Activated T-cell treated with anti-CD3 and anti-CD28 coated beads, Interleukin-2, amount 50 U/mL, for 4 hours (primary cell): ENCODE data around the gene PROM2. TPM values are rescaled to one million over a fixed set of nuclear protein-coding genes. Genes with fewer than 3 reads are reported as not detected.
A peak's percentile ranks its signal among the peaks of the same experiment; 100 is the strongest.
"Not testable (repeated sequence)": the region's sequence is repeated elsewhere in the genome, so short reads cannot be mapped to it uniquely, and the experiment has no call there.

Experiments
- ATAC-seq, 2 donors: fragments of 200-7000 bp; cut with Tn5 transposase; one replicate each; pipeline ENCODE4 v1.10.0; 2021
- DNase-seq: peaks from one replicate; pipeline ENCODE4 v3.0.0-alpha.2; 2020
- H3K27me3 Mint-ChIP-seq: one replicate; pipeline ENCODE4 v1.8.0; 2021; ENCODE audit warnings: low read depth, mixed read lengths
- H3K36me3 Mint-ChIP-seq: one replicate; pipeline ENCODE4 v1.8.0; 2022; ENCODE audit warnings: mixed read lengths; ENCODE audit not compliant: insufficient read depth
- H3K4me1 Mint-ChIP-seq: one replicate; pipeline ENCODE4 v1.8.0; 2021; ENCODE audit warnings: low read depth, mixed read lengths
- H3K4me3 Mint-ChIP-seq: one replicate; pipeline ENCODE4 v1.8.0; 2021; ENCODE audit warnings: mild to moderate bottlenecking, moderate library complexity, mixed read lengths
- H3K9me3 Mint-ChIP-seq: one replicate; pipeline ENCODE4 v1.8.0; 2021; ENCODE audit warnings: mixed read lengths
- total RNA-seq, 3 donors: library from RNA; stranded (reverse); gene quantifications; one replicate each; pipeline ENCODE4 v1.2.1, GENCODE V29; 2021

The PROM2 gene
- under 1 TPM; 0.53 to 0.66 (median 0.63) TPM for total RNA-seq

GRCh38 chr2:95274291-95275150 lies at the start of gene PROM2:
Gene PROM2 (plus strand): TSS chr2:95274449. CDS start chr2:95274586, 137 bp downstream.
- DNase-seq (peak; percentile 2), ATAC-seq (no peak)
- Mint-ChIP-seq H3K9me3 (no peaks in the 10 kb centered on the region), H3K36me3 (no peaks in the 10 kb centered on the region), H3K4me1 (no peaks in the 10 kb centered on the region), H3K27me3 (no peaks in the 10 kb centered on the region), H3K4me3 (no peak within 1 kb of the TSS)

- Mint-ChIP-seq H3K9me3 (peaks cover 50% of the 10 kb centered on the region), H3K36me3 (peaks cover 28% of the 10 kb centered on the region), H3K4me3 (no peak overlapping the region), H3K4me1 (no peaks in the 10 kb centered on the region), H3K27me3 (no peaks in the 10 kb centered on the region)
- ATAC-seq (no peak), DNase-seq (no peak)
These were observed 48.6 kb upstream of the PROM2 start for GRCh38 chr2:95225658-95226057.

GRCh38 chr2:95231723-95232122 lies 42.5 kb upstream of the PROM2 start:
- no peak for ATAC-seq
- Mint-ChIP-seq H3K4me1 (no peaks in the 10 kb centered on the region), H3K36me3 (peaks cover 4% of the 10 kb centered on the region), H3K27me3 (no peaks in the 10 kb centered on the region), H3K9me3 (peaks cover 40% of the 10 kb centered on the region), H3K4me3 (no peak overlapping the region)
- DNase-seq = no peak

GRCh38 chr2:95232232-95232631 lies 42.0 kb upstream of the PROM2 start:
- Mint-ChIP-seq H3K27me3 (no peaks in the 10 kb centered on the region), H3K9me3 (peaks cover 38% of the 10 kb centered on the region), H3K4me1 (no peaks in the 10 kb centered on the region), H3K4me3 (no peak overlapping the region), H3K36me3 (peaks cover 4% of the 10 kb centered on the region)
- ATAC-seq = no peak
- no peak for DNase-seq

GRCh38 chr2:95234286-95234785 lies 39.9 kb upstream of the PROM2 start:
- Mint-ChIP-seq H3K36me3 (no peaks in the 10 kb centered on the region), H3K9me3 (peaks cover 42% of the 10 kb centered on the region), H3K27me3 (no peaks in the 10 kb centered on the region), H3K4me3 (no peak overlapping the region), H3K4me1 (no peaks in the 10 kb centered on the region)
- ATAC-seq (no peak), DNase-seq (no peak)

- no peaks in the 10 kb centered on the region for H3K36me3 Mint-ChIP-seq
- DNase-seq = no peak
- H3K9me3 Mint-ChIP-seq = peaks cover 42% of the 10 kb centered on the region
- no peak for ATAC-seq
- H3K4me3 Mint-ChIP-seq = no peak overlapping the region
- H3K27me3 Mint-ChIP-seq = no peaks in the 10 kb centered on the region
- H3K4me1 Mint-ChIP-seq = no peaks in the 10 kb centered on the region
These were observed 39.4 kb upstream of the PROM2 start for GRCh38 chr2:95234816-95235215.

- Mint-ChIP-seq H3K27me3 (no peaks in the 10 kb centered on the region), H3K9me3 (peaks cover 51% of the 10 kb centered on the region), H3K4me1 (no peaks in the 10 kb centered on the region), H3K4me3 (no peak overlapping the region), H3K36me3 (peaks cover 3% of the 10 kb centered on the region)
- ATAC-seq = no peak
- DNase-seq = no peak
These were observed 36.1 kb upstream of the PROM2 start for GRCh38 chr2:95238131-95238530.

GRCh38 chr2:95240091-95240490 lies 34.2 kb upstream of the PROM2 start:
- Mint-ChIP-seq H3K4me3 (no peak overlapping the region), H3K27me3 (no peaks in the 10 kb centered on the region), H3K9me3 (peaks cover 53% of the 10 kb centered on the region), H3K4me1 (no peaks in the 10 kb centered on the region), H3K36me3 (peaks cover 3% of the 10 kb centered on the region)
- ATAC-seq (no peak), DNase-seq (no peak)

GRCh38 chr2:95240556-95240955 lies 33.7 kb upstream of the PROM2 start:
- H3K36me3 Mint-ChIP-seq = peaks cover 3% of the 10 kb centered on the region
- peaks cover 53% of the 10 kb centered on the region for H3K9me3 Mint-ChIP-seq
- no peak overlapping the region for H3K4me3 Mint-ChIP-seq
- DNase-seq (no peak), ATAC-seq (no peak)
- no peaks in the 10 kb centered on the region for H3K4me1 Mint-ChIP-seq
- H3K27me3 Mint-ChIP-seq = no peaks in the 10 kb centered on the region

GRCh38 chr2:95242084-95242483 lies 32.2 kb upstream of the PROM2 start:
- ATAC-seq, H3K4me3 Mint-ChIP-seq, DNase-seq, H3K4me1 Mint-ChIP-seq, H3K27me3 Mint-ChIP-seq, H3K36me3 Mint-ChIP-seq: not testable (repeated sequence)
- peaks cover 54% of the 10 kb centered on the region for H3K9me3 Mint-ChIP-seq

GRCh38 chr2:95258271-95258670 lies 16.0 kb upstream of the PROM2 start:
- Mint-ChIP-seq H3K36me3 (peaks cover 3% of the 10 kb centered on the region), H3K27me3 (peaks cover 8% of the 10 kb centered on the region), H3K9me3 (peaks cover 15% of the 10 kb centered on the region), H3K4me3 (no peak overlapping the region), H3K4me1 (no peaks in the 10 kb centered on the region)
- ATAC-seq (no peak), DNase-seq (no peak)

- H3K4me1 Mint-ChIP-seq = no peaks in the 10 kb centered on the region
- H3K4me3 Mint-ChIP-seq = no peak overlapping the region
- peaks cover 11% of the 10 kb centered on the region for H3K9me3 Mint-ChIP-seq
- ATAC-seq (no peak), DNase-seq (no peak)
- peaks cover 8% of the 10 kb centered on the region for H3K27me3 Mint-ChIP-seq
- H3K36me3 Mint-ChIP-seq = peaks cover 3% of the 10 kb centered on the region
These were observed 13.9 kb upstream of the PROM2 start for GRCh38 chr2:95260028-95261023.

- Mint-ChIP-seq H3K36me3 (peaks cover 3% of the 10 kb centered on the region), H3K4me1 (no peaks in the 10 kb centered on the region), H3K9me3 (peaks cover 7% of the 10 kb centered on the region), H3K27me3 (peaks cover 7% of the 10 kb centered on the region), H3K4me3 (no peak overlapping the region)
- ATAC-seq = no peak
- DNase-seq = no peak
These were observed 12.6 kb upstream of the PROM2 start for GRCh38 chr2:95261602-95262001.

GRCh38 chr2:95262896-95263542 lies 11.2 kb upstream of the PROM2 start:
- peaks cover 5% of the 10 kb centered on the region for H3K27me3 Mint-ChIP-seq
- H3K4me3 Mint-ChIP-seq = no peak overlapping the region
- peaks cover 3% of the 10 kb centered on the region for H3K36me3 Mint-ChIP-seq
- H3K4me1 Mint-ChIP-seq = no peaks in the 10 kb centered on the region
- peaks cover 3% of the 10 kb centered on the region for H3K9me3 Mint-ChIP-seq
- no peak for ATAC-seq
- no peak for DNase-seq
